Measurements from ENCODE around the gene PCF11. TPM values are rescaled to one million over a fixed set of nuclear protein-coding genes. Genes with fewer than 3 reads are reported as not detected.

The PCF11 gene
- total RNA-seq, 8 experiments from 2014 or later, result 35.2 to 101 (median 50.6) TPM

- ATAC-seq (replicated peaks in 6 of 8), result no peak
- Histone ChIP-seq H3K27ac (no peak overlapping the region), H3K4me3 (no peak overlapping the region), H3K4me1 (replicated peaks in 1 of 2) (peaks cover 0 to 16% of the 10 kb centered on the region in 2 donors)
- WGBS, 10 experiments, result 64 to 100% (median 100%) methylated on average over 1 of the region's 1 CpG; no CpG with 5 or more reads in 4 of the 10 experiments
- in situ Hi-C loops (cut with MboI; ENCODE audit: low pct_unique_long_range_greater_than_20kb in 2 of 9, low sequenced_read_pairs in 9 of 9, unreplicated experiment in 9 of 9), result loop anchor here in 2 of 9 experiments (25.0 kb wide), 2 partner anchors 111 to 264 kb away; partner anchors contain the start of genes CCDC90B (in 1 of the 2), DDIAS (in 1 of the 2) and PRCP (in 1 of the 2)
Measured at GRCh38 chr11:83175815-83176214, 18.9 kb downstream of the PCF11 start.

GRCh38 chr11:83181815-83182214, 24.9 kb downstream of the PCF11 start:
- Histone ChIP-seq H3K27ac (no peak overlapping the region), H3K4me1 (replicated peaks in 1 of 2) (no peaks in the 10 kb centered on the region), H3K4me3 (no peak overlapping the region)
- in situ Hi-C loops (cut with MboI; ENCODE audit: low pct_unique_long_range_greater_than_20kb in 2 of 9, low sequenced_read_pairs in 9 of 9, unreplicated experiment in 9 of 9), result loop anchor here in 2 of 9 experiments (25.0 kb wide), 2 partner anchors 105 to 270 kb away; partner anchors contain the start of genes CCDC90B (in 1 of the 2), DDIAS (in 1 of the 2) and PRCP (in 1 of the 2)
- 20 to 95% (median 80%) methylated on average over 1 to 2 of the region's 2 CpGs; no CpG with 5 or more reads in 1 of the 10 experiments for whole genome bisulfite sequencing, 10 experiments
- ATAC-seq (replicated peaks in 6 of 8), result no peak

DNA sequence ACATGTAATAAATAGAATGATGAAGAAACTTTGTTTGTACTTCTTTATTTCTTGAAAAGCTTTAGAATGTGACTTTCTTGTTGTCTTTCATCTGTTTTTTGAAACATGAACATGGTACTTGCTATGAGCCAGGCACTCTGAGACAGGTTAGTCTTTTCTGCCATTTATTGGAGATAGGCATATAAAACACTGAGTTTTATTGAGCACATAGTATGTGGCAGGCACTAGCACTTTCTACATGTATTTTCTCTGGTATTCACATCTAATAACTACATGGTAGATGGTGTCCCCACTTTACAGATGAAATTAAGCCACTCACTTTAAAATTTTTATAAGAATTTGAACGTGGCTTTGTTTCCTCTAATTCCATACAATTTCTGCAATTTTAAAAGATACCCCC, 28.8 kb downstream of the PCF11 start:
- H3K4me1 ChIP-seq (replicated peaks in 1 of 2), result no peaks in the 10 kb centered on the region
- no peak overlapping the region for H3K4me3 ChIP-seq
- no peak overlapping the region for H3K27ac ChIP-seq
- in situ Hi-C loops (cut with MboI; ENCODE audit: low pct_unique_long_range_greater_than_20kb in 2 of 9, low sequenced_read_pairs in 9 of 9, unreplicated experiment in 9 of 9), result loop anchor here in 2 of 9 experiments (25.0 kb wide), 2 partner anchors 102 to 273 kb away; partner anchors contain the start of genes CCDC90B (in 1 of the 2), DDIAS (in 1 of the 2) and PRCP (in 1 of the 2)
- WGBS, 10 experiments, result 67 to 100% (median 89%) methylated on average over 1 of the region's 1 CpG; no CpG with 5 or more reads in 3 of the 10 experiments
- ATAC-seq (replicated peaks in 6 of 8), result no peak

GRCh38 chr11:83187465-83187864, 30.5 kb downstream of the PCF11 start:
- in situ Hi-C loops (cut with MboI; ENCODE audit: low pct_unique_long_range_greater_than_20kb in 2 of 9, low sequenced_read_pairs in 9 of 9, unreplicated experiment in 9 of 9), result loop anchor here in 2 of 9 experiments (25.0 kb wide), 2 partner anchors 100 to 275 kb away; partner anchors contain the start of genes CCDC90B (in 1 of the 2), DDIAS (in 1 of the 2) and PRCP (in 1 of the 2)
- WGBS, 10 experiments, result 60 to 100% (median 92%) methylated on average over 1 to 4 of the region's 4 CpGs; no CpG with 5 or more reads in 1 of the 10 experiments
- peak in 3 of 8 experiments; percentile 17 to 33 (median 29) for ATAC-seq (replicated peaks in 6 of 8)

DNA sequence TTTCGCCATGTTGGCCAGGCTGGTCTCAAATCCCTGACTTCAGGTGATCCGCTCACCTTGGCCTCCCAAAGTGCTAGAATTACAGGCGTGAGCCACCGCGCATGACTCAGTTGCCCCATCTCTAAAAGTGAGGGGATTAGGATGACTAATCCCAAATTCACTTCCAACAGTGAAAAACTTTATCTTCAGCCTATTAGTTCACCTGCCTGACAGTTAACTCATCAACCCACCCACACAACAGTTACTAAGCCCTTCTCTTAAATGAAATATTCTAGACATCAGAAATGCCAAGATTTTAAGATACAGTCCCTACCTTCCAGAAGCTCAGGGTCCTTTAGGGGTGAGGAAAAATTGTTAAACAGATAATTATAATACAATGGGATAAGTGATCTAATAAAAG, 34.6 kb downstream of the PCF11 start:
- no peak overlapping the region for H3K4me3 ChIP-seq
- peaks cover 3 to 12% of the 10 kb centered on the region in 2 donors for H3K4me1 ChIP-seq (replicated peaks in 1 of 2)
- 89 to 100% (median 92%) methylated on average over 2 to 3 of the region's 5 CpGs; no CpG with 5 or more reads in 7 of the 10 experiments for WGBS, 10 experiments
- no peak for ATAC-seq (replicated peaks in 6 of 8)
- no peak overlapping the region for H3K27ac ChIP-seq
- in situ Hi-C loops (cut with MboI; ENCODE audit: low pct_unique_long_range_greater_than_20kb in 2 of 9, low sequenced_read_pairs in 9 of 9, unreplicated experiment in 9 of 9), result loop anchor here in 2 of 9 experiments (25.0 kb wide), 2 partner anchors 96 to 279 kb away; partner anchors contain the start of genes CCDC90B (in 1 of the 2), DDIAS (in 1 of the 2) and PRCP (in 1 of the 2)

More at GRCh38 chr11:83187465-83187864, 30.5 kb downstream of the PCF11 start:
- no peak overlapping the region for H3K27ac ChIP-seq
- H3K4me1 ChIP-seq (replicated peaks in 1 of 2), result peaks cover under 1 to 3% of the 10 kb centered on the region in 2 donors
- no peak overlapping the region for H3K4me3 ChIP-seq

- Histone ChIP-seq H3K4me3 (peak overlapping the region in 1 of 5 donors; percentile 95), H3K4me1 (replicated peaks in 1 of 2) (peaks cover 3 to 12% of the 10 kb centered on the region in 2 donors), H3K27ac (no peak overlapping the region)
- 63 to 100% (median 95%) methylated on average over 2 to 11 of the region's 11 CpGs; no CpG with 5 or more reads in 1 of the 10 experiments for WGBS, 10 experiments
- in situ Hi-C loops (cut with MboI; ENCODE audit: low pct_unique_long_range_greater_than_20kb in 2 of 9, low sequenced_read_pairs in 9 of 9, unreplicated experiment in 9 of 9), result loop anchor here in 2 of 9 experiments (25.0 kb wide), 2 partner anchors 95 to 280 kb away; partner anchors contain the start of genes CCDC90B (in 1 of the 2), DDIAS (in 1 of the 2) and PRCP (in 1 of the 2)
- ATAC-seq (replicated peaks in 6 of 8), result no peak
Measured at GRCh38 chr11:83191986-83192385, 35.1 kb downstream of the PCF11 start.

DNA sequence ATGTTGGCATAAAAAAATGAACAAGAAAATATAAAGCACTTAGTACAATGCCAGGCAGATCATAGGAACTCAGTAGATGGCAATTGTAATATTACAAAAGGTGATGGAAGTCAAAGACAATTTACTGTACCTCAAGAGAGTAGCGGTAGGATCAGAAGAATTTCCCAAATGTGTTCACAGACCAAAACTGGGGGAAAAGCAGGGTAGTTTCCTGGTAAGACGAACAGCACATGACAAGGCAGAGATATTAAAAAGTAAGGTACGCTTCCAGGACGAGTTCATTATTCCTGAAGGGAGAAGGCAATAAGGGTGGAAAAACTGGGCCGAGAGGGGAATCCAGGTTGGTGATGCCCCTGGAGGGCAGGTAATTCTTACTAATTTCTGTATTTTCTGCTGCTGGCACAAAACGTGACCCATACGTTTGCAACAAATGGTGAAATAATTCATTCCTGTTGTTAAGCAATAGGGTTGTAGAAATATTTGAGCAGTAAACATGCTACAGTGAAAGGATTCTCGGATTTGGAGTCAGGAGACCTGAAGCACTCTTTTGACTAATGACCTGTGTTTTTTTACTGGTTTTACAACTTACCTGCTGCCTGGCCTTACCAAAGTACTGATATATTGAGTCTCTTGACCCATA, 35.8 kb downstream of the PCF11 start:
- ATAC-seq (replicated peaks in 6 of 8), result no peak
- peak overlapping the region; percentile 57 to 80 for H3K27ac ChIP-seq
- peaks cover 3 to 12% of the 10 kb centered on the region in 2 donors for H3K4me1 ChIP-seq (replicated peaks in 1 of 2)
- WGBS, 10 experiments, result 0 to 42% (median 12%) methylated on average over 2 to 8 of the region's 8 CpGs
- in situ Hi-C loops (cut with MboI; ENCODE audit: low pct_unique_long_range_greater_than_20kb in 2 of 9, low sequenced_read_pairs in 9 of 9, unreplicated experiment in 9 of 9), result loop anchor here in 2 of 9 experiments (25.0 kb wide), 2 partner anchors 95 to 280 kb away; partner anchors contain the start of genes CCDC90B (in 1 of the 2), DDIAS (in 1 of the 2) and PRCP (in 1 of the 2)
- H3K4me3 ChIP-seq, result peak overlapping the region; percentile 63 to 95 (median 82)

DNA sequence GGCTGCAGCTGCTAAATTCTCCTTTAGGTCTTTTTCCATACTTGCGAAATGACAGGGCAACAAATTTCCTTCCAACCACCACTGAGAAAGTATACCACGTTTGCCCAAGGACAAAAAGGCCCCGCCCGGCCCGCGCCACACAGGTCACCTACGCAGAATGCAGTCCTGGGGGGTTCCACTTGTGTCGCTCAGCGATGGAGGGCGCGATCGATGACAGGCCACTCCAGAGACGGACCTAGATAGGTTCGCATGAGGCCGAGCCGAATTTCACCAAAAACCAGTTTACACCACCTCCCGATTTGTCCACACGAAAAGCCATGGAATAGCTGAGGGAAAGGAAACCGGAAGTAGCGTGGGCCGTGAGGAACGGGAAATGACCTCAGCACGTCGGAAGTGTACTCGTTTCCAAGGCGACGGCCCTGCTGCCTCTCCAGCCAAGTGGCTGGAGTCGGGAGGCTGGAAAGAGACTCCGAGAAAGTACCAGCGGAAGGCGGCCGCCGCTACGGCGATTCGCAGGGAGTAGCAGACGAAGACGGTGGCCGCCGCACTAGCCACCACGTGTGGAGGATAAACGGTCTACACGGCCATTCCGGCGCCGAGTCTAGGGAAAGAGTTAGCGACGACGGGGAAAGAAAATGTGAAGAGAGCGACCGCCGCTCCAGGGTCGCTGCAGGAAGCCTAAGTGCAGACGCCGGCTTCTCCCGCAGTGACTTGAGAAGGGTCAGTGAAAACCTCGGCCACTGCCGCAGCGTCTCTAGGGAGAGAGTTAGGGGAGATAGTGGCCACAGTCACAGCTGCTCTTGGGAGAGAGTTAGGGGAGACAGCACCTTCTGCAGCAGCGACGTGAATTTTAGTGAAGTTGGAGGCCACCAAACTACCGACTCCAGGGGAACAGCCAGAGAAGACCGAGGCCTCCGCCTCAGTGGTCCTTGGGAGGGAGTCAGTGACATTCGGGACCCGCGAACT, 36.7 kb downstream of the PCF11 start, which contains the start of gene ANKRD42:
TSS of gene ANKRD42 (plus strand) at position 398 of the 966 bp plus-strand sequence. CDS start 959 bp downstream, outside the sequence.
- Histone ChIP-seq H3K27ac (peak within 1 kb of the TSS; percentile 57 to 80), H3K4me1 (replicated peaks in 1 of 2) (peaks cover 3 to 12% of the 10 kb centered on the region in 2 donors), H3K4me3 (peak within 1 kb of the TSS; percentile 63 to 95 (median 82))
- ATAC-seq (replicated peaks in 6 of 8), result peak; percentile 80 to 97 (median 94)
- in situ Hi-C loops (cut with MboI; ENCODE audit: low pct_unique_long_range_greater_than_20kb in 2 of 9, low sequenced_read_pairs in 9 of 9, unreplicated experiment in 9 of 9), result loop anchor here in 2 of 9 experiments (25.0 kb wide), 2 partner anchors 94 to 281 kb away; partner anchors contain the start of genes CCDC90B (in 1 of the 2), DDIAS (in 1 of the 2) and PRCP (in 1 of the 2)
- 0 to 4% (median 0%) methylated on average over 6 to 26 of the region's 67 CpGs; no CpG with 5 or more reads in 1 of the 10 experiments for WGBS, 10 experiments

DNA sequence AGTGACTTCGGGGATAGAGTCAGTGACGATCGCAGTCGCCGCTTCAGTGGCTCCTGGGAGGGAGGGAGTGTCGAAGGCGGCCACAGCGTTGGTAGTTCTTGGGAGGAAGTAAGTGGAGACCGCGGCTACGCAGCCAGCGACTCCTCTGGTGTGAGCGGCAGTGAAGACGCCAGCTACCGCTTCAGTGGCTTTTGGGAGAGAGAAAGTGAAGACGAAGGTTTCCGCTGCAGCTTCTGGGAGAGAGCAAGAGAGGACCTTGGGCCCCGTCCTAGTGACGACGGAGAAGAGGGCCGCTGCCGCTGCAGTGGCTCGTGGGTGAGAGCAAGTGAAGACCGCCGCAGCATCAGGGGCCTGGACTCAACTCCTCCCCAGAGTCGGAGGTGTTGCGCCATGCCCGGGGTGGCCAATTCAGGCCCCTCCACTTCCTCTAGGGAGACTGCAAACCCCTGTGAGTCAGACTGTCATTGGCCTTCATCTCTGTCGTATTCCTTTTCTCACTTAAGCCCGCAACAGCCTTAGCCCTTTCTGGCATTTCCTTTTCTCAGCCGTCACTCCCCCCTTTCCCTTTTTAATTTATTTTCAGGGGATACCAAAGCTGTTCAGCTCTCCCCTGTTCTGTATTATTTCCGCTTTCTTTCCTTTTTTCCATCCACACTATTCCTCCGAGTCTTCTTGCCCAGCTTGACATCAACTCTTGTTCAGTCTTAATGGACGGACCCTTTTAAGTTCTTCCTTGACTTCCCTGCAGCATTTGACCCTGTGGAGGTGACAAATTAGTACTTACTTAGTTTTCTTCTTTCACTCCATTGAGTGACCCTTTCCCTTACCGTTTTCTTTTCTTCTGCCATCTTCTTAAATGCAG, 37.6 kb downstream of the PCF11 start:
- peak; percentile 42 to 55 (median 50) for ATAC-seq (replicated peaks in 6 of 8)
- Histone ChIP-seq H3K4me3 (peak overlapping the region; percentile 63 to 95 (median 82)), H3K27ac (no peak overlapping the region), H3K4me1 (replicated peaks in 1 of 2) (peaks cover 3 to 12% of the 10 kb centered on the region in 2 donors)
- 0 to 20% (median 5%) methylated on average over 1 to 24 of the region's 35 CpGs for WGBS, 10 experiments
- in situ Hi-C loops (cut with MboI; ENCODE audit: low pct_unique_long_range_greater_than_20kb in 2 of 9, low sequenced_read_pairs in 9 of 9, unreplicated experiment in 9 of 9), result loop anchor here in 2 of 9 experiments (25.0 kb wide), 2 partner anchors 93 to 282 kb away; partner anchors contain the start of genes CCDC90B (in 1 of the 2), DDIAS (in 1 of the 2) and PRCP (in 1 of the 2)

DNA sequence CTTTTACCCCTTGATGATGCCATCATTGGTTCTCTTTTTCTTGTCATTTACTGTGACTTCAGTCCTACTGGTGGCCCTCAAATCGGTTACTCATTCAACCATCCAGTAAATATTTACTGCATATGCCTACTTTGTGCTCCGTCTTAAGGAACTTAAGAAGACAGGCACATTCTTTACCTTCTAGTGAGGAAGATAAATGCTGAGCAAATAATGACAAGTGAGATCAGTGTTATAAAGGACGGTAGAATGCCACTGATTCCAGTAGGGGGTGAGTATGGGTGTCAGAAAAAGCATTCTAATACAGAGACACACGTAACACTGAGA, 38.2 kb downstream of the PCF11 start:
- Histone ChIP-seq H3K4me1 (replicated peaks in 1 of 2) (peaks cover 3 to 12% of the 10 kb centered on the region in 2 donors), H3K27ac (no peak overlapping the region), H3K4me3 (peak overlapping the region; percentile 63 to 95 (median 82))
- WGBS, 10 experiments, result 10 to 74% (median 44%) methylated on average over 2 to 4 of the region's 4 CpGs; no CpG with 5 or more reads in 1 of the 10 experiments
- ATAC-seq (replicated peaks in 6 of 8), result peak in 1 of 8 experiments; percentile 2
- in situ Hi-C loops (cut with MboI; ENCODE audit: low pct_unique_long_range_greater_than_20kb in 2 of 9, low sequenced_read_pairs in 9 of 9, unreplicated experiment in 9 of 9), result loop anchor here in 2 of 9 experiments (25.0 kb wide), 2 partner anchors 92 to 283 kb away; partner anchors contain the start of genes CCDC90B (in 1 of the 2), DDIAS (in 1 of the 2) and PRCP (in 1 of the 2)

GRCh38 chr11:83195649-83196048, 38.7 kb downstream of the PCF11 start:
- ATAC-seq (replicated peaks in 6 of 8), result no peak
- Histone ChIP-seq H3K27ac (no peak overlapping the region), H3K4me3 (peak overlapping the region in 1 of 5 donors; percentile 65), H3K4me1 (replicated peaks in 1 of 2) (peaks cover 3 to 12% of the 10 kb centered on the region in 2 donors)
- WGBS, 10 experiments, result 85 to 100% (median 97%) methylated on average over 1 to 8 of the region's 8 CpGs
- in situ Hi-C loops (cut with MboI; ENCODE audit: low pct_unique_long_range_greater_than_20kb in 2 of 9, low sequenced_read_pairs in 9 of 9, unreplicated experiment in 9 of 9), result loop anchor here in 2 of 9 experiments (25.0 kb wide), 2 partner anchors 92 to 283 kb away; partner anchors contain the start of genes CCDC90B (in 1 of the 2), DDIAS (in 1 of the 2) and PRCP (in 1 of the 2)
